HFF-Myc (cell line): Measurements from ENCODE around the gene FBLN2.

ENCODE experiments used
- DNase-seq: peaks from one replicate; pipeline ENCODE4 v3.0.0-alpha.2; 2011; ENCODE audit warnings: low read depth; ENCODE audit errors: extremely low read depth
- H3K4me3 ChIP-seq: replicated peaks from 2 replicates; pipeline ENCODE4 v1.5.1; 2011; ENCODE audit warnings: low read depth, mild to moderate bottlenecking, control low read depth, low read length
- TF ChIP-seq, protein P1 (sequence below): IDR thresholded peaks from 2 replicates; pipeline ENCODE4 v1.5.1; 2012; ENCODE audit warnings: mild to moderate bottlenecking, low read depth, low read length, control low read depth; ENCODE audit errors: missing control alignments

FBLN2 gene

DNA sequence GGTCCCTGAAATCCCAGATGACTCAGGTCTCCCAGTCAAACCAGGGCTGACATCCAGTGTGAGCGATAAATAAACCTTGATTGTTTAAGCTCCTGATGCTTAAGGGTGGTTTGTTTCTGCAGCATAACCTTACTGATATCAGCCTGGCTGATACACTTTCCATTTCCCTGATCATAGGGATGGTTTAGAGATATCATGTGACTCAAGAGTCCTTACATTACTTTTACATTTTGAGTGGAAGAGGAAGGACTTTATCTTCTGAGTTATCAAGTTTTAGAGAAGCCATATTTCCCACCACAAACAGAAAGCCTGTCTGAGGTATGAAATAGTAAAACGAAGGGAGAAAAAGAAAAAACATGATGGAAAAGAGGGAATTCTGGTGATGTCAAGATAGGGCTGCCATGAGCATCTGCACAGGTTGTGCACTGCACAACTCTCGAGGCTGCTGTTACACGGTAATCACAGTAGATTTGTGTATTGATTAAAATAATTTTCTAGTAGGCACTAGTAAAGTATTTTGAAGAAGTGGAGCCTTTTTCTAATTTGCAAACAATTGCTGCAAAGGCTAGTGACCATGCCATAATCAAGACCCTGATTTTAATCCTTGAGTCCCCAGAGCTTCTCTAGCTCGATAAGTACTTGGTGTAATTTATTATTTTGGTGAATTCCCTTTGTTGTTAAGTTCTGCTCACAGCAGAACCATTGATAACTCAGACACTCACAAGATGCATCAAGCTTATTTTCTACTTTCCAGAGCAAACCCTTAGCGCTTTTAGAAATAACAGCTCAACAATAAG lies 34.1 kb upstream of the FBLN2 start:
- TF ChIP-seq, protein P1, sequence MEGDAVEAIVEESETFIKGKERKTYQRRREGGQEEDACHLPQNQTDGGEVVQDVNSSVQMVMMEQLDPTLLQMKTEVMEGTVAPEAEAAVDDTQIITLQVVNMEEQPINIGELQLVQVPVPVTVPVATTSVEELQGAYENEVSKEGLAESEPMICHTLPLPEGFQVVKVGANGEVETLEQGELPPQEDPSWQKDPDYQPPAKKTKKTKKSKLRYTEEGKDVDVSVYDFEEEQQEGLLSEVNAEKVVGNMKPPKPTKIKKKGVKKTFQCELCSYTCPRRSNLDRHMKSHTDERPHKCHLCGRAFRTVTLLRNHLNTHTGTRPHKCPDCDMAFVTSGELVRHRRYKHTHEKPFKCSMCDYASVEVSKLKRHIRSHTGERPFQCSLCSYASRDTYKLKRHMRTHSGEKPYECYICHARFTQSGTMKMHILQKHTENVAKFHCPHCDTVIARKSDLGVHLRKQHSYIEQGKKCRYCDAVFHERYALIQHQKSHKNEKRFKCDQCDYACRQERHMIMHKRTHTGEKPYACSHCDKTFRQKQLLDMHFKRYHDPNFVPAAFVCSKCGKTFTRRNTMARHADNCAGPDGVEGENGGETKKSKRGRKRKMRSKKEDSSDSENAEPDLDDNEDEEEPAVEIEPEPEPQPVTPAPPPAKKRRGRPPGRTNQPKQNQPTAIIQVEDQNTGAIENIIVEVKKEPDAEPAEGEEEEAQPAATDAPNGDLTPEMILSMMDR, result no peak
- DNase-seq, result no peak
- H3K4me3 ChIP-seq, result no peak overlapping the region

DNA sequence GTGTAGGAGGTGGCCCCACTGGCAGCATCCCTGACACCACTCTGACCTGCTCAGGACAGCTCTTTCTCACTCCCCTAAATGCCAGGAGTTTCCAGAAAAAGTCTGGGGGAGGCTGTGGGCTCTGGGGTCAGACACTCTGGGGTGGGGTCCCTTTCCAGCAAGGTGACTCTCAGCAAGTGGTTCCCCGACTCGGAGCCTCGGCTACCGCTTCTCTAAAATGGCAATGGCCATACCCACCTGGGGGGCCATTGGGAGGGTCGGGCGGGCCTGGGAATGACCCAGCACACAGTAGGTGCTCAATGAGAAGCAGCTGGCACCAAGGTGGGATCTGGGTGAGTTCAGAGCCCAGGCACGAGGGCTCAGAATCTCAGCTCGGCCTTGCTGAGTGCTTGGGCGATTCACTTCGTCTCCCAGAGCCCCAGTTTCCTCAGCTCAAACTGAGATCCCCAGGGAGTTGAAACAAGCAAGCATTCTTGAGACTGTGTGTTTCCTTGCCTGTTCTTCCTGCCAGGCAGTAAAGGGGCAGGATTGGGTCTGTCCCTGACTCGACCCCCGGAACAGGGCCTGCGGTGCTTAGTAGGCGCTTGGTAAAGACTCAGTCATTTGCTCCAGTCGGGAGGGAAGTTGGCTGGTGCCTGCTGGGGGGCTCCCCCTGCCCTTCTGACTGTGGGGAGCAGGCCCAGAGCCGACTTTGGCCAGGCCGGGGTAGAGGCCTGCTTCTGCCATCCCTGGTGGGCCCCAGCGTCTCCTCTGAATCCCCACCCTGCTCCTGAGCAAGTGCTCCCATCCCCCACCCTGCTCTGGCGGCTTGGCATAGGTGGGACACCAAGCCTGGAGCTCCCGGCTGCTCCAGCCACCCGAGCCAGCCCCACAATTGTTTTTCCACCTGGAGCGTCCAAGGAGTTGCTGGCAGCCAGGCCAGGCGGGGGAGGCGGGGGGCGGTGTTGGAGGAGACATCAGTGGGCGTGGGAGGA lies 32.9 kb upstream of the FBLN2 start:
- no peak overlapping the region for H3K4me3 ChIP-seq
- no peak for DNase-seq
- TF ChIP-seq, protein P1, result no peak

DNA sequence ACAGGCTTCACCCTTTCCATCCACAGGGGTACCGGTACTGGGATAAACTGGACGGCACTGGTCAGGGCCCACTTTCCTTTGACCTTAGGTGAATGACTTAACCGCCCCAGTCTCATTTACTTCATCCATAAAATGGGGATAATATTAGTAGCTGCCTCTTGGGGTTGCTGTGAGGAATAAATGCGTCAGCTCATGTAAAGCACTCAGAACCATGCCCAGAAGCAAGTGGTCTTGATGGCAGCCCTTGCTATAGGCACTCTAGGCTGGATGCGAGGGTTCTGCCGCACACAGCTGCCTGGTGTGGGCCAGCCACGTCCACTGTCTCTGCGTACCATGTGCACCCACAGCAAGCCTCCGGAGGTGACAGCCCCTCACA lies 32.2 kb upstream of the FBLN2 start:
- no peak overlapping the region for H3K4me3 ChIP-seq
- DNase-seq, result no peak
- TF ChIP-seq, protein P1, result no peak

DNA sequence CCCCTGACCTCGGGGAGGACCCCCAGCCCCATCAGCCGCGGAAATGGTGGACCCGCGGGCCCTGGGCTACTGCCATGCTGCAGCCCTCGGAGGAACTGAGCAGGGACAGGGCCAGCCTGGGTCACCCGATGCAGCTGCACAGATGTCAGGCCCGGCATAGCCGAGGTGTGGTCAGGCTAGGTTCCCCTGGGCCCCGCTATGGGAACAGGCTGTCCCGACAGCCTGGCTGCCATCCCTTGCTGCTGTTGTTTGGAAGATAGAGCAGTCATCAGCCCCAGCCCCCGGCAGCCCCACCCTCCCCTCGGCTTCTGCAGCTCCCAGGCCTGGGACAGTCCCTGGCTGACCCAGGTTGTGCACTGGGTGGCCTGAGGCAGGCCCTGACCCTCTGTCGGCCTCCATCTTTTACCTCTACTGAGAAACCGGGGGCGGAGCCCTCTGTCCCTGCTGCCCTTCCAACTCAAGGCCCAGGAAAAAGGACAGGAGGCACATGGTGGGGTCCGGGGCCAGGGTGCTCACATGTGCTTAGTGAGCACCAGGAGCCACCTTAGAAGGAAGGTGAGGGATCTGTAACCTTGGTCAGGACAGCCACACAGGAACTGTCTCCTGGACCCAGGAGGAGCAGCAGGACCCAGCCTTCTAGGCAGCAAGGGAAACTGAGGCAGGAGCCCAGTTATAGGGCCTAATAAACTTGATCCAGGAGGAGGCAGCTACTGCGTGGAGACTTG lies 31.5 kb upstream of the FBLN2 start:
- H3K4me3 ChIP-seq, result no peak overlapping the region
- TF ChIP-seq, protein P1, result no peak
- no peak for DNase-seq

DNA sequence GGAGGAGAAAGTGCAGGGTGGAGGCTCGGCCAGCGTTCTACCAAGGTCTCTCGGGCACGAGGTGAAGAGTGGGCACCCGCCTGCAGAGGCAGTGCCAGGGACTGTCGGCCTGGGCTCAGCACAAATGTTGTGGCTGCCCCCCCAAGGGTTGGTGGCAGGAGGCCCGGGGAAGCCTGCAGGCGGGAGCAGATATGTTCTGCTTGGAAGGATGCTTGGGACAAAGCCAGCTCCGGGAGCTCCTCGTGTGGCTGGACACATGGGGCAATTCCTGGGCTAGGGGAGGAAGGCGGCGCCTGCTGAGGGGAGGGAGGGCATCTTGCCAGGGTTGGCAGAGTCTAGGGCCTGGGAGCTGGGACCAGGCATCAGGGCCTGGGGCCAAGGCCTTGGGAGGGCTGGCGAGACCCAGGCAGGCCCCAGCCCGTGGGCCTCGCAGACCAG lies 30.4 kb upstream of the FBLN2 start:
- DNase-seq, result no peak
- TF ChIP-seq, protein P1, result no peak
- no peak overlapping the region for H3K4me3 ChIP-seq

DNA sequence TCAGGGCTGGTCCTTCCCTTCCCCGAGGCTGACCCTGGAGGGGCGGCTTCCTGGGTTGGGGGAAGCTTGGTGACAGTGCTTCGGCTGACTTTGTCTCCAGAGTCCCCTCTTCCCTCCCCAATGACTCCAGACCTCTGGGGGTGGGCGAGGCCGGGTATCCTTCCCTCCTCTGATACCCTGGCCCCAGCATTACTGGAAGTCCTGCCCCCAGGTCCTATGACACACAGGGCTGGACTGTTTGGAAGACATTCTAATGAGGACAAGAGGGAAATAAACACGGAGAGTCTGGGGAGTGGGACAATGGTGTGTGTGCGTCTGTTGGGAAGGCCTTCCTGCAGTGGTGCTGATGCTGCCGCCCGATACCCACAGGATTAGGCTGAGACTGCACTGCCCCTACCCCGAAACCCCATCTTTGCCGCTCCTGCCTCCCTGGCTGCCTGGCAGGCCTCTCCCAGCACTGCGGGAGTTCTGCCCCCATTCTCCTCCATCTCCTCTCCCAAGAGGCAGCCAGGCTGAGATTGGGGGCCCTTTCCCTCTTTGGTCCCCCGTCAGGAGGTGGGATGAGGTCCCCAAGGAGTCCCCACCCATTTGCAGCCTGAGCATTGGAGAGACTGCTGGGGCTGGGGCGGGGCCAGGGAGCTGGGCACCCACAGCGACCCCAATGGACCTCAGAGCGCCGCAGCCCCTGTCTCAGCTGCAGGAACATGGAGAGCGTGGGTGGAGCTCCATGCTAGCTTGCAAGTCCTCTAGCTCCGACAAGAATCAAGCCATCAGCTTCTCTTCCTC lies 29.7 kb upstream of the FBLN2 start:
- TF ChIP-seq, protein P1, result no peak
- no peak for DNase-seq
- H3K4me3 ChIP-seq, result no peak overlapping the region
